CD4-positive, alpha-beta T cell treated with Interferon gamma for 1 hour (primary cell): Measurements from ENCODE around the gene IGF2R.
"Not testable (repeated sequence)": the region's sequence is repeated elsewhere in the genome, so short reads cannot be mapped to it uniquely, and the experiment has no call there.

Experiments
- DNase-seq: peaks from one replicate; pipeline ENCODE4 v3.0.0-alpha.2; 2020

Gene IGF2R

DNA sequence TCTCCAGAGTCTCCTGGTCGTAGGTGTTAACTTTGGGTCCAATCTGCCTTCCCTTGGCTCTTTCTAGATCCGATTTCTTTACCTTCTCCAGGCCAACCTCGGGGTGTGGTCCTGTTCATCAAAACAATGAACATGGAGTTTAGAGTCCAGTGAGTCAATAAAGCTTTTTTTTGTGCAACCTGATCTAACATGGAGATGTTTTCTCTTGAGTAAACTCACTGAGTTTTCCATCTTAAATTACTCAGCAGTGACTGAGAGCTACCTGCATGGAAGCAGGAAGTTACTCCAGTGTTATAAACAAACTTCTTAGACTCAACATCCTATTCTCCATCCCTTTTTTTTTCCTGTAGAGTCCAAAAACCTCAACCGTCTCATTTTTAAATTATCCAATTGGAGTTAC lies 137.8 kb downstream of the IGF2R start:
- no peak for DNase-seq

GRCh38 chr6:160108077-160108476 lies 139.2 kb downstream of the IGF2R start:
- no peak for DNase-seq

GRCh38 chr6:160110586-160111123 lies 141.8 kb downstream of the IGF2R start:
- no peak for DNase-seq

DNA sequence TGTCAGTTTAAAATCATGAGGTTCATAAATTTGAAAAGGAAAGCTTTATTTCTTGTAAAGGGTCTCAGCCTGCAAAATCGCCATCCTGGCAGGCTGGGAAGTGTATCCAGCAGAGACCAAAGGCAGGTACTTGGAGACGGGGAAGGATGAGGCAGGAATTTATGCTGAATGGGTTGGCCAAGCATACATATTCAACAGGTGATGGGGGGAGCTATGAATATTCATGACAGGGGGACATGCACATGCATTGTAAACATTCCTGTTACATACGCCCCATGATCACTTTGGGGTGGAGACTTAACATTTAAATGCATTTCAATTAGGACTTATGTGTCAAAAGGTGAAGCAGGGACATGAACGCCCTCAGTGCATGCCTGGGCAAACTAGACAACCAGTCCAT lies 142.9 kb downstream of the IGF2R start:
- DNase-seq, result no peak

DNA sequence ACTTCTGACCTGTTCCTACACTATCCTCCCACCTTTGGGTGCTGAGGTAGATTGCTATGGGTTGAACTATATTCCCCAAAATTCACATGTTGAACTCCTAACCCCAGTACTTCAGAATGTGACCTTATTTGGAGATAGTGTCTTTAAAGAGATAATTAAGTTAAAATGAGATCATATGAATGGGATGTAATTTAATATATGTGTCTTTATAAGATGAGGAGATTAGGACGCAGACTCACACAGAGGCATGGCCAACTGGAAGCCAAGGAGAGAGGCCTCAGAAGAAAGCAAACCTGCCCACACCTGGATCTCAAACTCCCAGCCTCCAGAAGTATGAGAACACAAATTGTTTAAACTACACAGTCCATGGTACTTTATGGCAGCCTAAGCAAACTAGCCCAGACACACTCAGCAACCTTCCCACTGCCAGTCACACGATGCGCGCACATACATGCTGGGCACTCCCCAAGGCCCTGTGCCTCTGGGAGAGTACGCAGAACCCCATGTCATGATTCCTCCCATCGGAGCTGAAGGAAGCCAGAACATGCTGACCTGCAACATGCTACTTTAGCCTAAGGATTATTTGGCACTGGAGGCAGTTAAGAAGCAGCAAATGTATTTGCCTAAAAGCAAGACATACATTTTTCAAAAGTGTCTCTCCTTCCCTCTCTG lies 143.9 kb downstream of the IGF2R start:
- no peak for DNase-seq

GRCh38 chr6:160114536-160114935 lies 145.7 kb downstream of the IGF2R start:
- not testable (repeated sequence) for DNase-seq

GRCh38 chr6:160115421-160115820 lies 146.5 kb downstream of the IGF2R start:
- no peak for DNase-seq

DNA sequence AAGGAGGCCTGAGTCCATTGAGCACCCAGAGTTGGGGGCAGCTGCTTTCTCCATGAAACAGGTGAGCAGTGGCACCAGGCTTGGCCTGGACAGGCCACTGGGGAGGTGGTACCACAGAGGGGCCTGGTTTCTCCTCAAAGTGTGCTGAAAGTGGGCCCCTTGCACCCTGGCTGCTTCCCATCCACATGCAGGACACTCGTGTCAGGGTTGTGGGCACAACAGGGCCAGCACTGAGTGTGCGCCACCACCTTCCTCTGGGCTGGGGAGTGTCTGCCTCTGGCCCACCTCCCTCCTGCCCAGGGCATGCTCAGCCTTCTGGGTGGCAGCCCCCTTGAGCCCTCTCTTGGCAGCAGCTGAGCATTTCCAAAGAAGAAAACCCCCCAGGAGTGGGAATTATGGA lies 147.5 kb downstream of the IGF2R start:
- no peak for DNase-seq

GRCh38 chr6:160117137-160117536 lies 148.3 kb downstream of the IGF2R start:
- DNase-seq, result no peak

- DNase-seq, result no peak
These were observed 149.8 kb downstream of the IGF2R start for GRCh38 chr6:160118620-160119229.

- no peak for DNase-seq
These were observed 151.2 kb downstream of the IGF2R start for GRCh38 chr6:160120087-160120486.

DNA sequence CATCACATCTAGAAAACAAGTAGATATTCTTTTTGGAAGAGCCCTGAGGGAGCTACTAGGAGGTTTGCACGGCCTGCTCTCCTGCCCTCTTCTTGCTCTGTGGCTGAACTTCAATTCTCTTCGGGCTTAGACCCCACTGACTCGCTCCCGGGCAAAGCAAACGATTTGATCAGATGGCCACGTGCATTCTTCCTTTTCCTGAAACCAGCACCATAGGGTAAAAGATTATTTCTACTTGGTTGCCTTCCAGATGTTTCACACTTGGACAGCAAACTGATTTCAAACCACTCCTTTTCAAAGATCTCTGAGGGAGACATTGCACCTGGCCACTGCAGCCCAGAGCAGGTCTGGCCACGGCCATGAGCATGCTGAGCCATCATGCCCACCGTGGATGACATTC lies 152.7 kb downstream of the IGF2R start, which contains the start of gene SLC22A1:
TSS of gene SLC22A1 (plus strand) at position 258 of the 400 bp plus-strand sequence. CDS start at position 379, 121 bp downstream.
- no peak for DNase-seq

- DNase-seq, result no peak
These were observed 153.1 kb downstream of the IGF2R start for GRCh38 chr6:160121981-160122380.

GRCh38 chr6:160122744-160123143 lies 153.9 kb downstream of the IGF2R start:
- no peak for DNase-seq

- no peak for DNase-seq
These were observed 155.1 kb downstream of the IGF2R start for GRCh38 chr6:160124007-160124406.

DNA sequence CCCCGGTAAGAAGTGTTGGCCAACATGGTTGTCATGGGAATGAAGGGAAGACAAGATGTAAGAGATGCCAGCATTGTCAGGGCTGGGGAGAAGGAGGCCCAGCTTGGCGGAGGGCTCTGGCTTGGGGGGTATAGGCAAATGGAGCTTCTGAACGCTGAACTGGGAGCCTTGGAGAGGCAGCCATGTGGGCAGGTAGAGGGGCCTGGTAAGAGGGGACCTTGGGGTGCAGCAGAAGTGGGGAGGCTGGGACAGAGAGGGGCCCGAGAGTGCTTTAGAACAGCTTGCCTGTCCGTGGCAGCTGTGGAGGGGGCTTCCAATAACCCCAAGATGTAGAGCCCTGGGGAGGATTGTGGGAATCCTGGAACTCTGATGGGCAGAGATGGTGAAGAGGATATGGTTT lies 155.7 kb downstream of the IGF2R start:
- DNase-seq, result no peak

GRCh38 chr6:160125105-160125504 lies 156.2 kb downstream of the IGF2R start:
- DNase-seq, result not testable (repeated sequence)

- no peak for DNase-seq
These were observed 158.6 kb downstream of the IGF2R start for GRCh38 chr6:160127270-160128124.

- DNase-seq, result no peak
These were observed 159.3 kb downstream of the IGF2R start for GRCh38 chr6:160128125-160128683.

DNA sequence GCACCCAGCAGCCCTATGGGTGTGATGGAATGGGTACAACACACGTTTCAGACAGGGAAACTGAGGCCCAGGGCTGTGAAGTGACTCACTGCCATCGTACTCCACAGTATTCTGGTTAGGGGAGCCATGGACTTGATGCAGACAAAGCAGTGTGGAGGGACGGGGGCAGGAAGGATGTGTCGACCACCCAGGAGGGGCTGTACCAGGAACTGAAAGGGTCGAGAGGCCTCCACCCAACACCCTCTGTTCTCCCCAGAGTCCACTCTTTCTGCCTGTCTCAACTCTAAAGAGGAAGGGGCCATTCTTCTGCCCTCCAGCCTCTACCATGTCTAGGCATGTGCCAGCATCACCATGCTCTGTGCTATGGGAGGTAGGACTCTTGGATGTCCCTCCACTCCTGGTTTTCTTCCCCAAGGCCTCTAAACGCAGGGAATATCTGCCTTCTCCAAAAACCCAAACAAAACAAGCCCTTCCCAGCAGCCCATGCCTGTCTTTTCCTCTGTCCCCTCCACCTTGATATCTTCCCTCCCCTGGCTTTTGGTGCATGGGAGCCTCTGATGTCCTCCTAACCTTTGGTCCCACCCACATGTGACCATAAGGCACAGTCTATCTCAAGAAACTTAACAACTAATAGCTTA lies 160.1 kb downstream of the IGF2R start:
- no peak for DNase-seq

- DNase-seq, result no peak
These were observed 161.2 kb downstream of the IGF2R start for GRCh38 chr6:160129881-160130615.
